Panc1 (cell line): ENCODE data around the gene TXNIP. TPM values are rescaled to one million over a fixed set of nuclear protein-coding genes. Genes with fewer than 3 reads are reported as not detected.
A peak's percentile ranks its signal among the peaks of the same experiment; 100 is the strongest.

Source experiments
- ATAC-seq: fragments of 200-7000 bp; cut with Tn5 transposase; 2 replicates; pipeline ENCODE4 v1.9.1; 2020; ENCODE audit warnings: mild to moderate bottlenecking, moderate library complexity
- BruUV-seq: library from RNA; stranded (reverse); fragments of 400-500 nt; replicated peaks from 2 replicates; lab custom pipeline; 2021; lab: Mats Ljungman, UMichigan
- CTCF ChIA-PET: fragments of 300-600 bp; sonication (Branson Sonifier 250); formaldehyde crosslinking; loops from one replicate; lab custom pipeline; 2022; ENCODE audit warnings: antibody characterized with exemption; lab: Charles Lee
- POLR2A ChIA-PET: fragments of 300-600 bp; sonication (Branson Sonifier 250); formaldehyde crosslinking; loops from one replicate; lab custom pipeline; 2022; ENCODE audit warnings: antibody characterized with exemption; lab: Charles Lee
- DNase-seq: peaks from one replicate; pipeline ENCODE4 v3.0.0-alpha.2; 2010; ENCODE audit warnings: low read depth, low spot score
- H3K27ac ChIP-seq: 2 replicates; pipeline ENCODE4 v1.5.1; 2011; ENCODE audit warnings: mild to moderate bottlenecking, low read length, inconsistent platforms
- H3K27me3 ChIP-seq: fragments of 200-500 bp; sonication (Bioruptor generic); 2 replicates; pipeline ENCODE4 v1.6.0; 2014; ENCODE audit warnings: low read length, inconsistent platforms; ENCODE audit not compliant: control insufficient read depth, insufficient read depth
- H3K36me3 ChIP-seq: fragments of 200-500 bp; sonication (Bioruptor generic); 2 replicates; pipeline ENCODE4 v1.5.1; 2014; ENCODE audit warnings: inconsistent platforms, mild to moderate bottlenecking, low read length, moderate library complexity; ENCODE audit not compliant: control insufficient read depth, insufficient read depth
- H3K4me1 ChIP-seq: 2 replicates; pipeline ENCODE4 v1.5.1; 2011; ENCODE audit warnings: inconsistent platforms, mild to moderate bottlenecking, low read length, moderate library complexity; ENCODE audit not compliant: control insufficient read depth, insufficient read depth
- H3K4me3 ChIP-seq, 2 experiments: 2 replicates each; pipeline ENCODE4 v1.5.1; 2011 to 2012; ENCODE audit warnings: low read depth in 2 of 2, low read length in 2 of 2, mild to moderate bottlenecking in 2 of 2, inconsistent platforms in 1 of 2, moderate library complexity in 1 of 2
- H3K9me3 ChIP-seq: fragments of 200-500 bp; sonication (Bioruptor generic); 2 replicates; pipeline ENCODE4 v1.5.1; 2014; ENCODE audit warnings: low read depth, mild to moderate bottlenecking, inconsistent platforms, low read length, moderate library complexity; ENCODE audit not compliant: control insufficient read depth, insufficient read depth
- POLR2AphosphoS5 ChIP-seq: IDR thresholded peaks from 2 replicates; pipeline ENCODE4 v1.6.1; 2012; ENCODE audit warnings: mild to moderate bottlenecking, low read depth, low read length, moderate library complexity
- SIN3A ChIP-seq: IDR thresholded peaks from 2 replicates; pipeline ENCODE4 v1.6.1; 2012; ENCODE audit warnings: low read depth, mild to moderate bottlenecking, low read length, moderate library complexity, borderline replicate concordance; ENCODE audit not compliant: insufficient read depth
- TCF7L2 ChIP-seq: IDR thresholded peaks from 2 replicates; pipeline ENCODE4 v1.6.1; 2011; ENCODE audit warnings: mild to moderate bottlenecking, low read depth, low read length, inconsistent platforms
- in situ Hi-C: cut with HindIII; loops from 2 replicates; pipeline ENCODE4 v1.10.0; 2016; ENCODE audit warnings: low sequenced_read_pairs, low pct_unique_long_range_greater_than_20kb
- intact Hi-C: fragments of 100-400 bp; cut with micrococcal nuclease; formaldehyde crosslinking; loops from one replicate; pipeline ENCODE4 v1.10.0; 2022; ENCODE audit not compliant: unreplicated experiment
- total RNA-seq: library from RNA; stranded (reverse); gene quantifications from one replicate; pipeline ENCODE4 v1.2.1, GENCODE V29; 2021; ENCODE audit not compliant: unreplicated experiment
- TF ChIP-seq, protein P1 (sequence below), 2 experiments: IDR thresholded peaks; 2 replicates each; pipeline ENCODE4 v1.6.1; 2011 to 2012; ENCODE audit warnings: low read depth in 2 of 2, control low read depth in 1 of 2, low read length in 1 of 2, mild to moderate bottlenecking in 1 of 2, moderate library complexity in 1 of 2; ENCODE audit not compliant: insufficient read depth in 1 of 2
- TF ChIP-seq, protein P2 (sequence below): fragments of 450-650 bp; IDR thresholded peaks from 2 replicates; pipeline ENCODE4 v1.5.1; 2017; ENCODE audit warnings: mild to moderate bottlenecking

Gene TXNIP
- total RNA-seq, 1 experiment from 2014 or later: 15.2 TPM

DNA sequence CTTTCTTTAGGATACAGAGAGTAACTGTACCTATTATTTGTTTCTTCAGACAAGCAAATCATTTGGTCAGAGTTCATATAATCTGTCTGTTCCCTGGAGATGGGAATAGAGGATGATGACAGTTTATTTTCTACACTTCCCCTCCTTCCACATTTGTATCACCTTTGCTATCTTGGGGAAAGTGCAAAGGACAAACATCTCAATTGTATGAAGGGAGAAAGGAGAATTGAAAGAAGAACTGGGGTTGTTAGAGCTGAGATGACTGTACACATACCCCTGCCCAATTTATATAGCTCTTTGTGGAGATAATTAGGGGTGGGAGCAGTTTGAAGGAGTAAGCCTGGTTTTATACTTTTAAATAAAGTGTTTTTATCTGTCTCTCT lies 17.9 kb downstream of the TXNIP start:
- in situ Hi-C loops (no loop called here), intact Hi-C loops (loop anchor here (5.0 kb wide), 1 partner anchor 34 kb away; no protein-coding TSS in a partner anchor)
- H3K4me3 ChIP-seq: no peak overlapping the region
- no TSS peak for BruUV-seq
- 0 out of 2 replicates have a peak, but pooled peaks cover 4% of the 10 kb centered on the region for H3K4me1 ChIP-seq
- TF ChIP-seq SIN3A (no peak), TCF7L2 (no peak), POLR2AphosphoS5 (no peak)
- TF ChIP-seq, protein P1, sequence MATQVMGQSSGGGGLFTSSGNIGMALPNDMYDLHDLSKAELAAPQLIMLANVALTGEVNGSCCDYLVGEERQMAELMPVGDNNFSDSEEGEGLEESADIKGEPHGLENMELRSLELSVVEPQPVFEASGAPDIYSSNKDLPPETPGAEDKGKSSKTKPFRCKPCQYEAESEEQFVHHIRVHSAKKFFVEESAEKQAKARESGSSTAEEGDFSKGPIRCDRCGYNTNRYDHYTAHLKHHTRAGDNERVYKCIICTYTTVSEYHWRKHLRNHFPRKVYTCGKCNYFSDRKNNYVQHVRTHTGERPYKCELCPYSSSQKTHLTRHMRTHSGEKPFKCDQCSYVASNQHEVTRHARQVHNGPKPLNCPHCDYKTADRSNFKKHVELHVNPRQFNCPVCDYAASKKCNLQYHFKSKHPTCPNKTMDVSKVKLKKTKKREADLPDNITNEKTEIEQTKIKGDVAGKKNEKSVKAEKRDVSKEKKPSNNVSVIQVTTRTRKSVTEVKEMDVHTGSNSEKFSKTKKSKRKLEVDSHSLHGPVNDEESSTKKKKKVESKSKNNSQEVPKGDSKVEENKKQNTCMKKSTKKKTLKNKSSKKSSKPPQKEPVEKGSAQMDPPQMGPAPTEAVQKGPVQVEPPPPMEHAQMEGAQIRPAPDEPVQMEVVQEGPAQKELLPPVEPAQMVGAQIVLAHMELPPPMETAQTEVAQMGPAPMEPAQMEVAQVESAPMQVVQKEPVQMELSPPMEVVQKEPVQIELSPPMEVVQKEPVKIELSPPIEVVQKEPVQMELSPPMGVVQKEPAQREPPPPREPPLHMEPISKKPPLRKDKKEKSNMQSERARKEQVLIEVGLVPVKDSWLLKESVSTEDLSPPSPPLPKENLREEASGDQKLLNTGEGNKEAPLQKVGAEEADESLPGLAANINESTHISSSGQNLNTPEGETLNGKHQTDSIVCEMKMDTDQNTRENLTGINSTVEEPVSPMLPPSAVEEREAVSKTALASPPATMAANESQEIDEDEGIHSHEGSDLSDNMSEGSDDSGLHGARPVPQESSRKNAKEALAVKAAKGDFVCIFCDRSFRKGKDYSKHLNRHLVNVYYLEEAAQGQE (IDR thresholded peaks at IDR 0.05; ENCODE audit: insufficient read depth in 1 of 2, low read depth in 2 of 2, low read length in 1 of 2): no peak
- TF ChIP-seq, protein P2, sequence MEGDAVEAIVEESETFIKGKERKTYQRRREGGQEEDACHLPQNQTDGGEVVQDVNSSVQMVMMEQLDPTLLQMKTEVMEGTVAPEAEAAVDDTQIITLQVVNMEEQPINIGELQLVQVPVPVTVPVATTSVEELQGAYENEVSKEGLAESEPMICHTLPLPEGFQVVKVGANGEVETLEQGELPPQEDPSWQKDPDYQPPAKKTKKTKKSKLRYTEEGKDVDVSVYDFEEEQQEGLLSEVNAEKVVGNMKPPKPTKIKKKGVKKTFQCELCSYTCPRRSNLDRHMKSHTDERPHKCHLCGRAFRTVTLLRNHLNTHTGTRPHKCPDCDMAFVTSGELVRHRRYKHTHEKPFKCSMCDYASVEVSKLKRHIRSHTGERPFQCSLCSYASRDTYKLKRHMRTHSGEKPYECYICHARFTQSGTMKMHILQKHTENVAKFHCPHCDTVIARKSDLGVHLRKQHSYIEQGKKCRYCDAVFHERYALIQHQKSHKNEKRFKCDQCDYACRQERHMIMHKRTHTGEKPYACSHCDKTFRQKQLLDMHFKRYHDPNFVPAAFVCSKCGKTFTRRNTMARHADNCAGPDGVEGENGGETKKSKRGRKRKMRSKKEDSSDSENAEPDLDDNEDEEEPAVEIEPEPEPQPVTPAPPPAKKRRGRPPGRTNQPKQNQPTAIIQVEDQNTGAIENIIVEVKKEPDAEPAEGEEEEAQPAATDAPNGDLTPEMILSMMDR: no peak
- no peaks in the 10 kb centered on the region for H3K27me3 ChIP-seq
- H3K27ac ChIP-seq: no peak overlapping the region
- POLR2A ChIA-PET: interaction anchor here (0.5 kb wide), 1 partner anchor 59 kb away, joined by 3 read pairs; no protein-coding TSS in a partner anchor
- CTCF ChIA-PET: interaction anchor here (0.7 to 1.4 kb wide), 2 partner anchors 16 to 54 kb away, joined by 3 to 10 read pairs; no protein-coding TSS in a partner anchor
- ATAC-seq: no peak
- no peaks in the 10 kb centered on the region for H3K9me3 ChIP-seq
- no peaks in the 10 kb centered on the region for H3K36me3 ChIP-seq
- DNase-seq: no peak

DNA sequence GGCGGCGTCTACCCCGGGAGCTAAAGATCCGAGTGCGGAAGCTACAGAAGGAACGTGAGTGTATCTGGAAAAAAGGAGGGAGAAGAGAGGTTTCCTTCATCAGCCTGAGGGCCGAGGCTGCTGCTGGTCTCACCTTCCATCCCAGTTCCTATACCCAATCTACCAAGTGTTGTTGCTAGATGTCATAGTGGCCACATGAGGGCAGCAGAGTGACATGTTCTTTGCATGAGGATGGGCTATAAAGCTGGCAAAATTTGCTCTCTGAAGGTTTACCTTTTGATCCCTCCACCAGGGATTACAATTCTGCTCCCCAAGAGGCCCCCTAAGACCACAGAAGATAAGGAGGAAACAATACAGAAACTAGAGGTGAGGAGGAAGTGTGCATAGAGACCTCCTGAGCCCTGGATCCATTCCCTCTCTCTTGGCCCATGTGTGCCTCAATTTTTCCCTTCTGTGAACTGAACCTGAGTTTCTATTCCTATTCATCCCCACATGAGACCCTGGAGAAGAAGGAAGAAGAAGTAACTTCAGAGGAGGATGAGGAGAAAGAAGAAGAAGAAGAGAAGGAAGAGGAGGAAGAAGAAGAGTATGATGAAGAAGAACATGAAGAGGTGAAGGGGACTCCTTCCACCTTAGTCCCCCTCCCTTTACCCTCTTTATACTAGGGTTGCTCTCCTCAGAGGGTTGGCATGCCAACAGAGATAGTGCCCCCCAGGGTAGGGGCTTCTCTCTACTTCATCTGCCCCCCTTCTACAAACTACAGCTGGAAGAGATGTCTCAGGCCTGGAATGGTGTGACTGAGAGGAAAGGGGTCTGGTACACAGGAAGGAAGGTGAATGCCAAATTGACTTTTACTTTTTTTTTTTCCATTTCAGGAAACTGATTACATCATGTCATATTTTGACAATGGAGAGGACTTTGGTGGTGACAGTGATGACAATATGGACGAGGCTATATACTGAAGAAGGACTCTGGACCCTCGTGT lies 18.6 kb downstream of the TXNIP start:
- intact Hi-C loops: loop anchor here (5.0 kb wide), 1 partner anchor 35 kb away; no protein-coding TSS in a partner anchor
- TF ChIP-seq, protein P2: peak; percentile 91
- TF ChIP-seq, protein P1 (IDR thresholded peaks at IDR 0.05; ENCODE audit: insufficient read depth in 1 of 2, low read depth in 2 of 2, low read length in 1 of 2): no peak
- CTCF ChIA-PET: interaction anchor here (1.2 to 1.4 kb wide), 4 partner anchors 15 to 34 kb away, joined by 7 to 12 read pairs (median 8); no protein-coding TSS in a partner anchor
- H3K4me1 ChIP-seq: 0 out of 2 replicates have a peak, but pooled peaks cover 4% of the 10 kb centered on the region
- POLR2A ChIA-PET: no interaction called here
- in situ Hi-C loops: no loop called here
- BruUV-seq: TSS peak; percentile 100
- no peaks in the 10 kb centered on the region for H3K9me3 ChIP-seq
- no peak for DNase-seq
- H3K27ac ChIP-seq: no peak overlapping the region
- ATAC-seq: peak; percentile 93
- no peak overlapping the region for H3K4me3 ChIP-seq
- no peaks in the 10 kb centered on the region for H3K36me3 ChIP-seq
- no peaks in the 10 kb centered on the region for H3K27me3 ChIP-seq
